ENCODE results near the gene FAM163A. TPM values are rescaled to one million over a fixed set of nuclear protein-coding genes. Genes with fewer than 3 reads are reported as not detected.

The FAM163A gene
- total and polyA plus RNA-seq, 9 of the 15 experiments (the other 6 are each of a cell fraction or from before 2014, with no cell fraction given): not detected

DNA sequence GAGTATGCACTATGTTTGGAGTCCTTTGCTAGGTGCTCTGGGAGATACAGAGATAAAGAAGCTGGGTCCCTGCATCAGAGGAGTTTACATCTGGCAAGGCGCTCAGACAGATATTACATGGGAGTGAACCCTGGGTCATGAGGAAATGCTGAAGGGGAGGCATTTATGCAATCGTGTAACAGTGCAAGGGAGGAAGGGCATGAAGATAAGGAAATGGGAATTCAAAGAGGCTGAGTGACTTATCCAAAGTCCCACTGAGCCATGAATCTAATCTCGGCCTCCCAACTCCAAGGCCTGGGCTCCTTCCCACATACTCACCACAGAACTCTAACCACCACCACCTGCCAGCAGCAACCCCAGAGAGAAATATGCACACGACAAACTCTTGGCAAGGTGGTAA lies 51.6 kb downstream of the FAM163A start (continued):
- TF ChIP-seq, protein P1, sequence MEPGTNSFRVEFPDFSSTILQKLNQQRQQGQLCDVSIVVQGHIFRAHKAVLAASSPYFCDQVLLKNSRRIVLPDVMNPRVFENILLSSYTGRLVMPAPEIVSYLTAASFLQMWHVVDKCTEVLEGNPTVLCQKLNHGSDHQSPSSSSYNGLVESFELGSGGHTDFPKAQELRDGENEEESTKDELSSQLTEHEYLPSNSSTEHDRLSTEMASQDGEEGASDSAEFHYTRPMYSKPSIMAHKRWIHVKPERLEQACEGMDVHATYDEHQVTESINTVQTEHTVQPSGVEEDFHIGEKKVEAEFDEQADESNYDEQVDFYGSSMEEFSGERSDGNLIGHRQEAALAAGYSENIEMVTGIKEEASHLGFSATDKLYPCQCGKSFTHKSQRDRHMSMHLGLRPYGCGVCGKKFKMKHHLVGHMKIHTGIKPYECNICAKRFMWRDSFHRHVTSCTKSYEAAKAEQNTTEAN (CRISPR knock-in tag; IDR thresholded peaks at IDR 0.05): no peak
- TF ChIP-seq RCOR1 (IDR thresholded peaks at IDR 0.05; ENCODE audit: borderline replicate concordance in 1 of 2, low read depth in 2 of 2, low read length in 2 of 2): 0 out of 4 replicates have a peak, but pooled peaks of 1 of the 2 experiments have one; percentile 51
- 0 out of 2 replicates have a peak, but pooled peaks have one; percentile 3 for TF ChIP-seq NFE2 (IDR thresholded peaks at IDR 0.05; ENCODE audit: low read depth)
- TF ChIP-seq ZNF507 (tag; conservative IDR thresholded peaks at IDR 0.05): no peak
- TF ChIP-seq, protein P2, sequence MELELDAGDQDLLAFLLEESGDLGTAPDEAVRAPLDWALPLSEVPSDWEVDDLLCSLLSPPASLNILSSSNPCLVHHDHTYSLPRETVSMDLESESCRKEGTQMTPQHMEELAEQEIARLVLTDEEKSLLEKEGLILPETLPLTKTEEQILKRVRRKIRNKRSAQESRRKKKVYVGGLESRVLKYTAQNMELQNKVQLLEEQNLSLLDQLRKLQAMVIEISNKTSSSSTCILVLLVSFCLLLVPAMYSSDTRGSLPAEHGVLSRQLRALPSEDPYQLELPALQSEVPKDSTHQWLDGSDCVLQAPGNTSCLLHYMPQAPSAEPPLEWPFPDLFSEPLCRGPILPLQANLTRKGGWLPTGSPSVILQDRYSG (tag; conservative IDR thresholded peaks at IDR 0.05; ENCODE audit: low read depth): no peak
- TF ChIP-seq LCOR (CRISPR knock-in tag; IDR thresholded peaks at IDR 0.05): no peak
- TF ChIP-seq, protein P3, sequence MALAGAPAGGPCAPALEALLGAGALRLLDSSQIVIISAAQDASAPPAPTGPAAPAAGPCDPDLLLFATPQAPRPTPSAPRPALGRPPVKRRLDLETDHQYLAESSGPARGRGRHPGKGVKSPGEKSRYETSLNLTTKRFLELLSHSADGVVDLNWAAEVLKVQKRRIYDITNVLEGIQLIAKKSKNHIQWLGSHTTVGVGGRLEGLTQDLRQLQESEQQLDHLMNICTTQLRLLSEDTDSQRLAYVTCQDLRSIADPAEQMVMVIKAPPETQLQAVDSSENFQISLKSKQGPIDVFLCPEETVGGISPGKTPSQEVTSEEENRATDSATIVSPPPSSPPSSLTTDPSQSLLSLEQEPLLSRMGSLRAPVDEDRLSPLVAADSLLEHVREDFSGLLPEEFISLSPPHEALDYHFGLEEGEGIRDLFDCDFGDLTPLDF (CRISPR knock-in tag; IDR thresholded peaks at IDR 0.05): no peak
- TF ChIP-seq ZFX (CRISPR knock-in tag; IDR thresholded peaks at IDR 0.05): no peak
- TF ChIP-seq SRSF1 (IDR thresholded peaks at IDR 0.05; ENCODE audit: low read depth, low read length): no peak
- no peak for TF ChIP-seq FOXA1 (IDR thresholded peaks at IDR 0.05; ENCODE audit: borderline replicate concordance)
- no peak for TF ChIP-seq NONO (IDR thresholded peaks at IDR 0.05; ENCODE audit: low read depth in 2 of 2, low read length in 1 of 2)
- TF ChIP-seq POU5F1 (IDR thresholded peaks at IDR 0.05; ENCODE audit: borderline replicate concordance, low read depth, low read length, partially characterized antibody): no peak
- no peak for TF ChIP-seq SNIP1 (IDR thresholded peaks at IDR 0.05; ENCODE audit: low read depth)
- TF ChIP-seq ATF7 (IDR thresholded peaks at IDR 0.05): no peak
- TF ChIP-seq RBM22 (IDR thresholded peaks at IDR 0.05; ENCODE audit: low read depth, low read length, poor library complexity, severe bottlenecking): no peak
- TF ChIP-seq MYC (IDR thresholded peaks at IDR 0.05; ENCODE audit: low read depth, low read length): no peak
- no peak for TF ChIP-seq MYC (CRISPR knock-in tag; IDR thresholded peaks at IDR 0.05; ENCODE audit: borderline replicate concordance, low read depth)
- TF ChIP-seq, protein P4, sequence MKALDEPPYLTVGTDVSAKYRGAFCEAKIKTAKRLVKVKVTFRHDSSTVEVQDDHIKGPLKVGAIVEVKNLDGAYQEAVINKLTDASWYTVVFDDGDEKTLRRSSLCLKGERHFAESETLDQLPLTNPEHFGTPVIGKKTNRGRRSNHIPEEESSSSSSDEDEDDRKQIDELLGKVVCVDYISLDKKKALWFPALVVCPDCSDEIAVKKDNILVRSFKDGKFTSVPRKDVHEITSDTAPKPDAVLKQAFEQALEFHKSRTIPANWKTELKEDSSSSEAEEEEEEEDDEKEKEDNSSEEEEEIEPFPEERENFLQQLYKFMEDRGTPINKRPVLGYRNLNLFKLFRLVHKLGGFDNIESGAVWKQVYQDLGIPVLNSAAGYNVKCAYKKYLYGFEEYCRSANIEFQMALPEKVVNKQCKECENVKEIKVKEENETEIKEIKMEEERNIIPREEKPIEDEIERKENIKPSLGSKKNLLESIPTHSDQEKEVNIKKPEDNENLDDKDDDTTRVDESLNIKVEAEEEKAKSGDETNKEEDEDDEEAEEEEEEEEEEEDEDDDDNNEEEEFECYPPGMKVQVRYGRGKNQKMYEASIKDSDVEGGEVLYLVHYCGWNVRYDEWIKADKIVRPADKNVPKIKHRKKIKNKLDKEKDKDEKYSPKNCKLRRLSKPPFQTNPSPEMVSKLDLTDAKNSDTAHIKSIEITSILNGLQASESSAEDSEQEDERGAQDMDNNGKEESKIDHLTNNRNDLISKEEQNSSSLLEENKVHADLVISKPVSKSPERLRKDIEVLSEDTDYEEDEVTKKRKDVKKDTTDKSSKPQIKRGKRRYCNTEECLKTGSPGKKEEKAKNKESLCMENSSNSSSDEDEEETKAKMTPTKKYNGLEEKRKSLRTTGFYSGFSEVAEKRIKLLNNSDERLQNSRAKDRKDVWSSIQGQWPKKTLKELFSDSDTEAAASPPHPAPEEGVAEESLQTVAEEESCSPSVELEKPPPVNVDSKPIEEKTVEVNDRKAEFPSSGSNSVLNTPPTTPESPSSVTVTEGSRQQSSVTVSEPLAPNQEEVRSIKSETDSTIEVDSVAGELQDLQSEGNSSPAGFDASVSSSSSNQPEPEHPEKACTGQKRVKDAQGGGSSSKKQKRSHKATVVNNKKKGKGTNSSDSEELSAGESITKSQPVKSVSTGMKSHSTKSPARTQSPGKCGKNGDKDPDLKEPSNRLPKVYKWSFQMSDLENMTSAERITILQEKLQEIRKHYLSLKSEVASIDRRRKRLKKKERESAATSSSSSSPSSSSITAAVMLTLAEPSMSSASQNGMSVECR (CRISPR knock-in tag; IDR thresholded peaks at IDR 0.05): no peak
- TF ChIP-seq, protein P5, sequence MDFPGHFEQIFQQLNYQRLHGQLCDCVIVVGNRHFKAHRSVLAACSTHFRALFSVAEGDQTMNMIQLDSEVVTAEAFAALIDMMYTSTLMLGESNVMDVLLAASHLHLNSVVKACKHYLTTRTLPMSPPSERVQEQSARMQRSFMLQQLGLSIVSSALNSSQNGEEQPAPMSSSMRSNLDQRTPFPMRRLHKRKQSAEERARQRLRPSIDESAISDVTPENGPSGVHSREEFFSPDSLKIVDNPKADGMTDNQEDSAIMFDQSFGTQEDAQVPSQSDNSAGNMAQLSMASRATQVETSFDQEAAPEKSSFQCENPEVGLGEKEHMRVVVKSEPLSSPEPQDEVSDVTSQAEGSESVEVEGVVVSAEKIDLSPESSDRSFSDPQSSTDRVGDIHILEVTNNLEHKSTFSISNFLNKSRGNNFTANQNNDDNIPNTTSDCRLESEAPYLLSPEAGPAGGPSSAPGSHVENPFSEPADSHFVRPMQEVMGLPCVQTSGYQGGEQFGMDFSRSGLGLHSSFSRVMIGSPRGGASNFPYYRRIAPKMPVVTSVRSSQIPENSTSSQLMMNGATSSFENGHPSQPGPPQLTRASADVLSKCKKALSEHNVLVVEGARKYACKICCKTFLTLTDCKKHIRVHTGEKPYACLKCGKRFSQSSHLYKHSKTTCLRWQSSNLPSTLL (IDR thresholded peaks at IDR 0.05): no peak
